SH-SY5Y (cell line): ENCODE measurements around the gene MEIS2.

ENCODE experiments used
- GATA2 ChIP-seq: IDR thresholded peaks from 2 replicates; pipeline ENCODE4 v1.6.1; 2011; ENCODE audit warnings: mild to moderate bottlenecking, low read depth, low read length
- GATA3 ChIP-seq: IDR thresholded peaks from 2 replicates; pipeline ENCODE4 v1.6.1; 2011; ENCODE audit warnings: low read depth, mild to moderate bottlenecking, low read length, moderate library complexity

- no peak for TF ChIP-seq GATA2
- TF ChIP-seq GATA3, result no peak
Measured at GRCh38 chr15:36970522-36970921, 129.8 kb downstream of the MEIS2 start.
